Stimulated activated naive CD8-positive, alpha-beta T cell treated with anti-CD3 and anti-CD28 coated beads, Interleukin-15, amount 100 ng/mL, for 72 hours (primary cell): ENCODE measurements around the gene C20orf204.
A peak's percentile ranks its signal among the peaks of the same experiment; 100 is the strongest.
"Not testable (repeated sequence)": the region's sequence is repeated elsewhere in the genome, so short reads cannot be mapped to it uniquely, and the experiment has no call there.

Experiments used
- ATAC-seq: fragments of 150-1000 bp; cut with Tn5 transposase; 2 replicates; pipeline ENCODE4 v1.10.0; 2021; ENCODE audit warnings: mild to moderate bottlenecking, moderate library complexity
- DNase-seq, 2 donors: peaks; one replicate each; pipeline ENCODE4 v3.0.0; 2021 to 2022
- H3K27ac Mint-ChIP-seq, 2 donors: one replicate each; pipeline ENCODE4 v1.8.0; 2022; ENCODE audit warnings: mild to moderate bottlenecking in 2 of 2, mixed read lengths in 2 of 2, moderate library complexity in 2 of 2
- H3K27me3 Mint-ChIP-seq: one replicate; pipeline ENCODE4 v1.8.0; 2022; ENCODE audit warnings: mixed read lengths
- H3K4me1 Mint-ChIP-seq: one replicate; pipeline ENCODE4 v1.8.0; 2022; ENCODE audit warnings: mild to moderate bottlenecking, mixed read lengths
- H3K4me3 Mint-ChIP-seq, 2 donors: one replicate each; pipeline ENCODE4 v1.8.0; 2022; ENCODE audit warnings: mild to moderate bottlenecking in 2 of 2, mixed read lengths in 2 of 2, moderate library complexity in 1 of 2
- H3K9me3 Mint-ChIP-seq, 2 donors: one replicate each; pipeline ENCODE4 v1.8.0; 2022; ENCODE audit warnings: mixed read lengths in 2 of 2

Gene C20orf204, protein sequence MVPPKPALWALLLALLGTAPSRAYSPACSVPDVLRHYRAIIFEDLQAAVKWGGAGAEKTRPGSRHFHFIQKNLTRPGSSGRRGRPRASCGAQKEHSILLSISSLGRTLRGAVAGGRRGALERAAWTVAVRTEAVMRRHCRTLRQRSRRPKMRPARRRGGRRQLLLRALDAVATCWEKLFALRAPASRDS

DNA sequence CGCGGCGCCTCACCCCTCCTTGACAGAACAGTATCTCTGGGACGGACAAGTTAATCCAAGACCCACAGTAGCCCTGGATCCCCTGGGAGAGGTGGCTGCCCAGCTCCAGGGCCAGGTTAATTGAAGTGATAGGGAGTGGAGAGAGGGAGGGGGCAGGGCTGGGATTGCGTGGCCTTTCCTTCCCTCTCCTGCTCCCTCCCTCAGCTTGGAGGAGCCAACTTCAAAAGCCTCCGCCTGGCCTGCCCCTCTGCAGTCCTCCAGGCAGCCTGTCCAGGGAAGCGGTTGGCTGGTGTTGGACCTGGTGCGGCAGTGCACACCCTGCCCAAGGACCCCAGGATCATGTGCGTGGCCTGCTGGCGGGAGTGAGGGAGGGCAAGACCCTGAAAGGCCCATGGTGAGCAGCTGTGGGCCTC lies at the start of gene C20orf204:
TSS of gene C20orf204 (plus strand) at position 250 of the 413 bp plus-strand sequence. CDS start at position 392, 142 bp downstream.
- Mint-ChIP-seq H3K27ac (peak within 1 kb of the TSS; percentile 95 to 98), H3K27me3 (peaks cover 8% of the 10 kb centered on the region), H3K9me3 (no peaks in the 10 kb centered on the region), H3K4me3 (peak within 1 kb of the TSS; percentile 85 to 86), H3K4me1 (peaks cover 79% of the 10 kb centered on the region)
- no peak for ATAC-seq
- DNase-seq, result no peak

- no peaks in the 10 kb centered on the region for H3K9me3 Mint-ChIP-seq
- no peak overlapping the region for H3K4me3 Mint-ChIP-seq
- H3K4me1 Mint-ChIP-seq, result peaks cover 7% of the 10 kb centered on the region
- no peak for DNase-seq
- H3K27ac Mint-ChIP-seq, result peak overlapping the region; percentile 74 to 78
- no peaks in the 10 kb centered on the region for H3K27me3 Mint-ChIP-seq
- no peak for ATAC-seq
Measured at GRCh38 chr20:64000906-64001305, 35.1 kb upstream of the C20orf204 start.

- ATAC-seq (peak; percentile 72), DNase-seq (no peak)
Measured at GRCh38 chr20:64001607-64002011, 34.4 kb upstream of the C20orf204 start.

DNA sequence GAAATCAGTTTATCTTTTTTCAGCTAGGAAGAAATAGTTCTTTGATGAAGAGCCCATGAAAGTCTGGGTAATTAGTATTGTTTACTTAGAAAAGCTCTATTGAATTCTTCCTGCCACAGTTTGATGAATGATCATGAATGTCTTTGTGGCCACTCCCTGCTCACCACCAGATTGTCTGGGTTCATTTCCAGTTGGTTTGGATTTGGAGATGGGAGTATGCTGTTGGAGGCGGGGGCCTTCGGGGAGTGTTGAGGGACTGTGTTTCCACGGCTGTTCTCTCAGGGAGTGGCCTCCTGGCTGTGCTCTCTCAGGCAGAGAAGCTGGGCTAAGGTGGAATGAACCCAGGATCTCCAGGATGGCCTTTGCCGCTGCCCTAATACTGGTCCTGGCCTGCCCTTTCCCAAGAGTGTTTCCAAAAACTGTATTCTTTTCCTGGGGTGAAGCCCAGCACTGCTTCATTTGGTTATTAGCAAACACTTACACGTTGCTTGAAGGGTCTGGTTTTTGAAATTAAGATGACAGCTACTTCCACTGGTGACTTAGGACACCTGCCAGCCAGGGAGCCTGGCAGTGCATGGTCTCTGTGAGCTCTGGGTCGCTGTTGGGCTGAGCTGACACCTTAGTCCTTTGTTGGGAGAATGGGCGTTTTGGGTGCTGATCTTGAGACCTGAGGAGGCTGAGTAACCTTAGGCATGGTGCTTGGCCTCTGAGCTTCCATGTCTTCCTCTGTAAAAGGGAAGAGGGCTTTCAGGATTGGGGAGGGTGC lies 31.8 kb upstream of the C20orf204 start:
- ATAC-seq (no peak), DNase-seq (no peak)
- no peaks in the 10 kb centered on the region for H3K27me3 Mint-ChIP-seq
- no peak overlapping the region for H3K4me3 Mint-ChIP-seq
- no peak overlapping the region for H3K27ac Mint-ChIP-seq
- peaks cover 14% of the 10 kb centered on the region for H3K4me1 Mint-ChIP-seq
- peaks cover 0 to 8% of the 10 kb centered on the region in 2 donors for H3K9me3 Mint-ChIP-seq

More at GRCh38 chr20:64001607-64002011, 34.4 kb upstream of the C20orf204 start:
- H3K27ac Mint-ChIP-seq, result peak overlapping the region in 1 of 2 donors; percentile 53
- H3K9me3 Mint-ChIP-seq, result no peaks in the 10 kb centered on the region
- no peak overlapping the region for H3K4me3 Mint-ChIP-seq
- peaks cover 7% of the 10 kb centered on the region for H3K4me1 Mint-ChIP-seq
- no peaks in the 10 kb centered on the region for H3K27me3 Mint-ChIP-seq

GRCh38 chr20:64005394-64005793 lies 30.6 kb upstream of the C20orf204 start:
- peaks cover 5 to 20% of the 10 kb centered on the region in 2 donors for H3K9me3 Mint-ChIP-seq
- H3K27me3 Mint-ChIP-seq, result no peaks in the 10 kb centered on the region
- peaks cover 25% of the 10 kb centered on the region for H3K4me1 Mint-ChIP-seq
- H3K27ac Mint-ChIP-seq, result no peak overlapping the region
- DNase-seq (no peak), ATAC-seq (peak; percentile 29)
- no peak overlapping the region for H3K4me3 Mint-ChIP-seq

- ATAC-seq, result no peak
Measured at GRCh38 chr20:64006490-64006889, 29.5 kb upstream of the C20orf204 start.

GRCh38 chr20:64006902-64007301 lies 29.1 kb upstream of the C20orf204 start:
- H3K27me3 Mint-ChIP-seq, result no peaks in the 10 kb centered on the region
- peak; percentile 37 for ATAC-seq

More at GRCh38 chr20:64006490-64006889, 29.5 kb upstream of the C20orf204 start:
- H3K27ac Mint-ChIP-seq, result no peak overlapping the region
- DNase-seq, result no peak
- H3K9me3 Mint-ChIP-seq, result peaks cover 5 to 20% of the 10 kb centered on the region in 2 donors
- no peak overlapping the region for H3K4me3 Mint-ChIP-seq
- peaks cover 35% of the 10 kb centered on the region for H3K4me1 Mint-ChIP-seq
- no peaks in the 10 kb centered on the region for H3K27me3 Mint-ChIP-seq

GRCh38 chr20:64009811-64010387 lies 26.1 kb upstream of the C20orf204 start:
- DNase-seq, result peak in 1 of 2 donors; percentile 43
- no peaks in the 10 kb centered on the region for H3K27me3 Mint-ChIP-seq
- H3K4me3 Mint-ChIP-seq, result peak overlapping the region; percentile 25 to 68
- peaks cover 5 to 20% of the 10 kb centered on the region in 2 donors for H3K9me3 Mint-ChIP-seq
- peaks cover 49% of the 10 kb centered on the region for H3K4me1 Mint-ChIP-seq
- H3K27ac Mint-ChIP-seq, result peak overlapping the region; percentile 41 to 71
- peak; percentile 58 for ATAC-seq

More at GRCh38 chr20:64006902-64007301, 29.1 kb upstream of the C20orf204 start:
- no peak for DNase-seq
- H3K4me1 Mint-ChIP-seq, result peaks cover 36% of the 10 kb centered on the region
- peaks cover 5 to 20% of the 10 kb centered on the region in 2 donors for H3K9me3 Mint-ChIP-seq
- H3K4me3 Mint-ChIP-seq, result no peak overlapping the region
- peak overlapping the region in 1 of 2 donors; percentile 69 for H3K27ac Mint-ChIP-seq

DNA sequence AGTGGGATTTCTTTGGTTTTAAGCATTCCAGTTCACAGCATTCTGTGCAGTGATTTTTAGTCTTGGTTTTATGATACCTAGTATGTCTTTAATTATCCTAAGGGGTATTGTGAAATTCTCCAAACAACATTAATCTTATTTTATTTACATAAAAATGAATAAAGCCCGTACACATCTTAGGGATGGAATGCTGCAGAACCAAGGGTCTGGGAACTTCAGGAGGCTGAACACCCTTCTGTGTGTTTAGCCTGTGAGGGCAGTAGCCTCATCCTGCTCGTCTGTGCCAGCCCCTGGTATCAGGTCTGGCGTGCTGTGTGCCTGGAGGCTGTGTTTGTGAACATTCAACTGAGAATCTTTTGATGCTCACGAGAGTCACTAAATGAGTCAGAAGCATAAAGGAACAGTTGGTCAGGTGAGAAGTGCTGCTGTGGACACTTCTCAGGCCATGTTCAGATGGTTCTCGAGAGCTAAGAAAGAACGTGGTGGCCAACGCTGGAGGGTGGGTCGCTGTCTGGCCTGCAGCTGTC lies 25.2 kb upstream of the C20orf204 start:
- peak overlapping the region; percentile 24 to 68 for H3K4me3 Mint-ChIP-seq
- peaks cover 42% of the 10 kb centered on the region for H3K4me1 Mint-ChIP-seq
- DNase-seq, result peak in 1 of 2 donors; percentile 33

DNA sequence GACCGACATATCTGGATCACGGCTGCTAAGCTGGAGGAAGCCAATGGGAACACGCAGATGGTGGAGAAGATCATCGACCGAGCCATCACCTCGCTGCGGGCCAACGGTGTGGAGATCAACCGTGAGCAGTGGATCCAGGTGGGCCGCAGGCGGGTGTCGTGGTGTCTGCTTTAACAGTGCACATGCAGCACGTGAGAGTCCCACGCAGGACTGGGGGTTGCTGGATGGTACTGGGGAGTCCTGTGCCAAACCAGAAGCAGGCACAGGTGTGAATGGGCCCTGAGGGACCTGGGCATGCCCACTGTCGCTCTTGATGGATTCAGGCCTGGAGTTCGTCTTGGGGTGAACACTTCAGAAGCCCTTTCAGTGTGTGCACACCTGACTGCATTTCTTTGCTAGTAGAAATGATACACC lies 24.6 kb upstream of the C20orf204 start:
- Mint-ChIP-seq H3K4me3 (peak overlapping the region; percentile 44 to 68), H3K27ac (peak overlapping the region; percentile 34 to 37), H3K4me1 (peaks cover 42% of the 10 kb centered on the region), H3K27me3 (no peaks in the 10 kb centered on the region), H3K9me3 (peaks cover 5 to 20% of the 10 kb centered on the region in 2 donors)
- peak; percentile 55 for ATAC-seq
- peak; percentile 12 to 34 for DNase-seq

More for the DNA sequence above, 25.2 kb upstream of the C20orf204 start:
- H3K27ac Mint-ChIP-seq, result peak overlapping the region in 1 of 2 donors; percentile 37
- peaks cover 5 to 20% of the 10 kb centered on the region in 2 donors for H3K9me3 Mint-ChIP-seq
- no peaks in the 10 kb centered on the region for H3K27me3 Mint-ChIP-seq
- peak; percentile 71 for ATAC-seq

- ATAC-seq, result peak; percentile 15
- Mint-ChIP-seq H3K4me1 (peaks cover 42% of the 10 kb centered on the region), H3K4me3 (peak overlapping the region; percentile 63 to 75), H3K27ac (peak overlapping the region; percentile 85 to 88), H3K9me3 (peaks cover 5 to 20% of the 10 kb centered on the region in 2 donors)
- H3K27me3 Mint-ChIP-seq, DNase-seq: not testable (repeated sequence)
Measured at GRCh38 chr20:64012385-64013154, 23.4 kb upstream of the C20orf204 start.

GRCh38 chr20:64015635-64016034 lies 20.3 kb upstream of the C20orf204 start:
- no peak for DNase-seq
- no peaks in the 10 kb centered on the region for H3K9me3 Mint-ChIP-seq
- no peaks in the 10 kb centered on the region for H3K27me3 Mint-ChIP-seq
- H3K4me3 Mint-ChIP-seq, result no peak overlapping the region
- peaks cover 27% of the 10 kb centered on the region for H3K4me1 Mint-ChIP-seq
- no peak for ATAC-seq
- H3K27ac Mint-ChIP-seq, result peak overlapping the region in 1 of 2 donors; percentile 6

- Mint-ChIP-seq H3K4me3 (no peak overlapping the region), H3K27me3 (no peaks in the 10 kb centered on the region), H3K27ac (no peak overlapping the region), H3K9me3 (no peaks in the 10 kb centered on the region), H3K4me1 (peaks cover 9% of the 10 kb centered on the region)
- ATAC-seq (no peak), DNase-seq (no peak)
Measured at GRCh38 chr20:64021124-64021975, 14.6 kb upstream of the C20orf204 start.
